GM12891 (cell line): ENCODE results near the gene YWHAG.

Experiments
- PAX5 ChIP-seq: IDR thresholded peaks from 2 replicates; pipeline ENCODE4 v1.6.1; 2011; ENCODE audit warnings: low read length, moderate library complexity, mild to moderate bottlenecking; ENCODE audit not compliant: insufficient read depth, severe bottlenecking
- POLR2A ChIP-seq: IDR thresholded peaks from 2 replicates; pipeline ENCODE4 v1.6.1; 2011; ENCODE audit warnings: low read depth, low read length, control low read depth
- POU2F2 ChIP-seq: IDR thresholded peaks from 2 replicates; pipeline ENCODE4 v1.6.1; 2011; ENCODE audit warnings: low read depth, mild to moderate bottlenecking, control low read depth, low read length, moderate library complexity
- TAF1 ChIP-seq: IDR thresholded peaks from 2 replicates; pipeline ENCODE4 v1.6.1; 2011; ENCODE audit warnings: low read depth, low read length, control low read depth

GRCh38 chr7:76396864-76397263 lies 38.1 kb upstream of the YWHAG start:
- no peak for TF ChIP-seq POLR2A
- TF ChIP-seq PAX5, result no peak
- TF ChIP-seq TAF1, result no peak
- no peak for TF ChIP-seq POU2F2
